HEK293 (cell line): Measurements from ENCODE around the gene HEPHL1.

ENCODE experiments used
- CTCF ChIA-PET: fragments of 350-600 bp; formaldehyde crosslinking; extraction: SDS; loops from one replicate; lab custom pipeline; 2021; ENCODE audit warnings: antibody characterized with exemption; lab: Yijun Ruan, JAX
- POLR2A ChIA-PET: fragments of 300-600 bp; formaldehyde crosslinking; extraction: SDS; loops from one replicate; lab custom pipeline; 2020; ENCODE audit warnings: antibody characterized with exemption, inconsistent platforms; lab: Yijun Ruan, JAX
- H3K27ac ChIP-seq: fragments of 200-500 bp; sonication (Bioruptor generic); 2 replicates; pipeline ENCODE4 v1.5.1; 2014; ENCODE audit warnings: low read depth, low read length, control low read depth, inconsistent platforms; ENCODE audit errors: extremely low read depth
- H3K36me3 ChIP-seq, 2 experiments: fragments of 200-500 bp in 1 of 2; sonication (Bioruptor generic) in 1 of 2; 1 replicate in 1 of 2; 2 replicates in 1 of 2; pipeline ENCODE4 v1.5.1; 2014 to 2017; ENCODE audit warnings: inconsistent platforms in 2 of 2, low read length in 2 of 2; ENCODE audit not compliant: control insufficient read depth in 2 of 2, insufficient read depth in 1 of 2
- H3K4me1 ChIP-seq: fragments of 200-500 bp; sonication (Bioruptor generic); 2 replicates; pipeline ENCODE4 v1.5.1; 2014; ENCODE audit warnings: mild to moderate bottlenecking, low read length, inconsistent platforms; ENCODE audit not compliant: control insufficient read depth, insufficient read depth
- H3K4me3 ChIP-seq: 2 replicates; pipeline ENCODE4 v1.5.1; 2011; ENCODE audit warnings: low read depth, mild to moderate bottlenecking, control low read depth, low read length, moderate library complexity
- H3K9me3 ChIP-seq: fragments of 200-500 bp; sonication (Bioruptor generic); 2 replicates; pipeline ENCODE4 v1.5.1; 2014; ENCODE audit warnings: low read depth, low read length, inconsistent platforms; ENCODE audit not compliant: control insufficient read depth, insufficient read depth
- CTCF ChIP-seq: fragments of 450-650 bp; formaldehyde crosslinking; IDR thresholded peaks from 2 replicates; pipeline ENCODE4 v1.5.1; 2016; ENCODE audit warnings: missing biosample characterization, missing genetic modification characterization
- ELK4 ChIP-seq: IDR thresholded peaks from 2 replicates; pipeline ENCODE4 v1.6.1; 2011; ENCODE audit warnings: mild to moderate bottlenecking, low read depth, low read length, borderline replicate concordance
- FEZF1 ChIP-seq: fragments of 450-650 bp; formaldehyde crosslinking; IDR thresholded peaks from 2 replicates; pipeline ENCODE4 v1.5.1; 2016; ENCODE audit warnings: missing biosample characterization, missing genetic modification characterization
- GFI1B ChIP-seq: fragments of 450-650 bp; formaldehyde crosslinking; IDR thresholded peaks from 2 replicates; pipeline ENCODE4 v1.5.1; 2016; ENCODE audit warnings: missing biosample characterization, missing genetic modification characterization
- HOXA7 ChIP-seq: sonication (generic); formaldehyde crosslinking; IDR thresholded peaks from 2 replicates; pipeline ENCODE4 v1.8.1; 2022; ENCODE audit warnings: missing genetic modification reagents, borderline replicate concordance
- SALL2 ChIP-seq: fragments of 450-650 bp; formaldehyde crosslinking; IDR thresholded peaks from 2 replicates; pipeline ENCODE4 v1.5.0; 2017; ENCODE audit warnings: missing biosample characterization, mild to moderate bottlenecking, missing genetic modification characterization, borderline replicate concordance
- SETDB1 ChIP-seq: IDR thresholded peaks from one replicate; pipeline ENCODE4 v1.6.1; 2017; ENCODE audit warnings: mild to moderate bottlenecking, low read length, moderate library complexity, mixed read lengths; ENCODE audit not compliant: insufficient read length
- SP2 ChIP-seq: fragments of 450-650 bp; formaldehyde crosslinking; IDR thresholded peaks from 2 replicates; pipeline ENCODE4 v1.5.1; 2016; ENCODE audit warnings: missing biosample characterization, missing genetic modification characterization
- ZBTB21 ChIP-seq: fragments of 450-650 bp; formaldehyde crosslinking; IDR thresholded peaks from 2 replicates; pipeline ENCODE4 v1.5.1; 2017; ENCODE audit warnings: missing biosample characterization, missing genetic modification characterization
- ZBTB49 ChIP-seq: fragments of 450-650 bp; formaldehyde crosslinking; IDR thresholded peaks from 2 replicates; pipeline ENCODE4 v1.5.1; 2016; ENCODE audit warnings: missing biosample characterization, missing genetic modification characterization, low read depth
- ZNF157 ChIP-seq: fragments of 450-650 bp; formaldehyde crosslinking; IDR thresholded peaks from 2 replicates; pipeline ENCODE4 v1.5.1; 2016; ENCODE audit warnings: missing biosample characterization, missing genetic modification characterization
- ZNF211 ChIP-seq: fragments of 450-650 bp; formaldehyde crosslinking; IDR thresholded peaks from 2 replicates; pipeline ENCODE4 v1.5.1; 2016; ENCODE audit warnings: low read depth, missing biosample characterization, missing genetic modification characterization
- ZNF239 ChIP-seq: fragments of 450-650 bp; formaldehyde crosslinking; IDR thresholded peaks from 2 replicates; pipeline ENCODE4 v1.5.1; 2016; ENCODE audit warnings: missing biosample characterization, missing genetic modification characterization
- ZNF24 ChIP-seq: fragments of 450-650 bp; formaldehyde crosslinking; IDR thresholded peaks from 2 replicates; pipeline ENCODE4 v1.5.1; 2016; ENCODE audit warnings: missing biosample characterization, missing genetic modification characterization
- ZNF335 ChIP-seq: fragments of 450-650 bp; formaldehyde crosslinking; conservative IDR thresholded peaks from 2 replicates; pipeline ENCODE4 v1.5.1; 2016; ENCODE audit warnings: missing biosample characterization, missing genetic modification characterization
- ZNF350 ChIP-seq: fragments of 450-650 bp; formaldehyde crosslinking; IDR thresholded peaks from 2 replicates; pipeline ENCODE4 v1.5.0; 2017; ENCODE audit warnings: missing biosample characterization, mild to moderate bottlenecking, missing genetic modification characterization
- ZNF416 ChIP-seq: fragments of 450-650 bp; formaldehyde crosslinking; IDR thresholded peaks from 2 replicates; pipeline ENCODE4 v1.5.1; 2016; ENCODE audit warnings: missing biosample characterization, missing genetic modification characterization
- ZNF433 ChIP-seq: fragments of 450-650 bp; formaldehyde crosslinking; IDR thresholded peaks from 2 replicates; pipeline ENCODE4 v1.5.1; 2016; ENCODE audit warnings: missing biosample characterization, missing genetic modification characterization, low read depth
- ZNF501 ChIP-seq: fragments of 450-650 bp; formaldehyde crosslinking; IDR thresholded peaks from 2 replicates; pipeline ENCODE4 v1.5.1; 2016; ENCODE audit warnings: missing biosample characterization, missing genetic modification characterization
- ZNF530 ChIP-seq: fragments of 450-650 bp; formaldehyde crosslinking; IDR thresholded peaks from 2 replicates; pipeline ENCODE4 v1.5.1; 2016; ENCODE audit warnings: low read depth, missing biosample characterization, missing genetic modification characterization
- ZNF658 ChIP-seq: fragments of 450-650 bp; formaldehyde crosslinking; IDR thresholded peaks from 2 replicates; pipeline ENCODE4; 2016; ENCODE audit warnings: missing biosample characterization, missing genetic modification characterization
- TF ChIP-seq, protein P1 (sequence below): fragments of 450-650 bp; formaldehyde crosslinking; IDR thresholded peaks from 2 replicates; pipeline ENCODE4 v1.5.1; 2016; ENCODE audit warnings: missing biosample characterization, missing genetic modification characterization
- TF ChIP-seq, protein P2 (sequence below): fragments of 450-650 bp; formaldehyde crosslinking; IDR thresholded peaks from 2 replicates; pipeline ENCODE4 v1.5.1; 2016; ENCODE audit warnings: missing biosample characterization, missing genetic modification characterization

The HEPHL1 gene

GRCh38 chr11:94058630-94059029 lies 37.5 kb downstream of the HEPHL1 start:
- ChIA-PET POLR2A (no interaction called here), CTCF (no interaction called here)
- Histone ChIP-seq H3K4me1 (no peaks in the 10 kb centered on the region), H3K27ac (no peak overlapping the region), H3K9me3 (no peaks in the 10 kb centered on the region), H3K36me3 (no peaks in the 10 kb centered on the region), H3K4me3 (no peak overlapping the region)
- TF ChIP-seq ZNF335 (no peak), ZNF157 (tag by site-specific recombination) (no peak)
- TF ChIP-seq, protein P1, sequence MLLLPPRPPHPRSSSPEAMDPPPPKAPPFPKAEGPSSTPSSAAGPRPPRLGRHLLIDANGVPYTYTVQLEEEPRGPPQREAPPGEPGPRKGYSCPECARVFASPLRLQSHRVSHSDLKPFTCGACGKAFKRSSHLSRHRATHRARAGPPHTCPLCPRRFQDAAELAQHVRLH (tag by site-specific recombination) = no peak

- Histone ChIP-seq H3K36me3 (no peaks in the 10 kb centered on the region), H3K4me1 (no peaks in the 10 kb centered on the region), H3K9me3 (no peaks in the 10 kb centered on the region), H3K4me3 (no peak overlapping the region), H3K27ac (no peak overlapping the region)
- TF ChIP-seq SALL2 (tag by site-specific recombination) (no peak), ZNF24 (tag by site-specific recombination) (no peak), ELK4 (no peak), ZNF416 (tag by site-specific recombination) (no peak), ZNF658 (no peak), ZNF239 (no peak), GFI1B (tag by site-specific recombination) (no peak), ZBTB21 (tag by site-specific recombination) (no peak), FEZF1 (tag by site-specific recombination) (no peak), ZBTB49 (no peak), ZNF350 (no peak), ZNF501 (tag by site-specific recombination) (no peak), ZNF433 (tag by site-specific recombination) (no peak), HOXA7 (CRISPR knock-in tag) (no peak), ZNF211 (tag by site-specific recombination) (no peak), ZNF530 (no peak), CTCF (no peak), SETDB1 (no peak), SP2 (tag by site-specific recombination) (no peak)
- TF ChIP-seq, protein P2, sequence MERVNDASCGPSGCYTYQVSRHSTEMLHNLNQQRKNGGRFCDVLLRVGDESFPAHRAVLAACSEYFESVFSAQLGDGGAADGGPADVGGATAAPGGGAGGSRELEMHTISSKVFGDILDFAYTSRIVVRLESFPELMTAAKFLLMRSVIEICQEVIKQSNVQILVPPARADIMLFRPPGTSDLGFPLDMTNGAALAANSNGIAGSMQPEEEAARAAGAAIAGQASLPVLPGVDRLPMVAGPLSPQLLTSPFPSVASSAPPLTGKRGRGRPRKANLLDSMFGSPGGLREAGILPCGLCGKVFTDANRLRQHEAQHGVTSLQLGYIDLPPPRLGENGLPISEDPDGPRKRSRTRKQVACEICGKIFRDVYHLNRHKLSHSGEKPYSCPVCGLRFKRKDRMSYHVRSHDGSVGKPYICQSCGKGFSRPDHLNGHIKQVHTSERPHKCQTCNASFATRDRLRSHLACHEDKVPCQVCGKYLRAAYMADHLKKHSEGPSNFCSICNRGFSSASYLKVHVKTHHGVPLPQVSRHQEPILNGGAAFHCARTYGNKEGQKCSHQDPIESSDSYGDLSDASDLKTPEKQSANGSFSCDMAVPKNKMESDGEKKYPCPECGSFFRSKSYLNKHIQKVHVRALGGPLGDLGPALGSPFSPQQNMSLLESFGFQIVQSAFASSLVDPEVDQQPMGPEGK (tag by site-specific recombination) = no peak
- CTCF ChIA-PET = no interaction called here
- POLR2A ChIA-PET = no interaction called here
Observed at GRCh38 chr11:94059065-94059464, 37.9 kb downstream of the HEPHL1 start.
